ENCODE results near the gene PTH2.

GRCh38 chr19:49430172-49430677, 7.0 kb upstream of the PTH2 start:
- TF ChIP-seq POLR2A (IDR thresholded peaks at IDR 0.05; ENCODE audit: extremely low read depth, insufficient read length), result no peak
- TF ChIP-seq, protein P1, sequence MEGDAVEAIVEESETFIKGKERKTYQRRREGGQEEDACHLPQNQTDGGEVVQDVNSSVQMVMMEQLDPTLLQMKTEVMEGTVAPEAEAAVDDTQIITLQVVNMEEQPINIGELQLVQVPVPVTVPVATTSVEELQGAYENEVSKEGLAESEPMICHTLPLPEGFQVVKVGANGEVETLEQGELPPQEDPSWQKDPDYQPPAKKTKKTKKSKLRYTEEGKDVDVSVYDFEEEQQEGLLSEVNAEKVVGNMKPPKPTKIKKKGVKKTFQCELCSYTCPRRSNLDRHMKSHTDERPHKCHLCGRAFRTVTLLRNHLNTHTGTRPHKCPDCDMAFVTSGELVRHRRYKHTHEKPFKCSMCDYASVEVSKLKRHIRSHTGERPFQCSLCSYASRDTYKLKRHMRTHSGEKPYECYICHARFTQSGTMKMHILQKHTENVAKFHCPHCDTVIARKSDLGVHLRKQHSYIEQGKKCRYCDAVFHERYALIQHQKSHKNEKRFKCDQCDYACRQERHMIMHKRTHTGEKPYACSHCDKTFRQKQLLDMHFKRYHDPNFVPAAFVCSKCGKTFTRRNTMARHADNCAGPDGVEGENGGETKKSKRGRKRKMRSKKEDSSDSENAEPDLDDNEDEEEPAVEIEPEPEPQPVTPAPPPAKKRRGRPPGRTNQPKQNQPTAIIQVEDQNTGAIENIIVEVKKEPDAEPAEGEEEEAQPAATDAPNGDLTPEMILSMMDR (IDR thresholded peaks at IDR 0.05; ENCODE audit: low read depth, low read length), result no peak
